Endothelial cell (in vitro differentiated cells): ENCODE data around the gene RIMS4. TPM values are rescaled to one million over a fixed set of nuclear protein-coding genes. Genes with fewer than 3 reads are reported as not detected.

Experiments used
- DNase-seq: peaks from one replicate; pipeline ENCODE4 v3.0.0; 2021; ENCODE audit warnings: low spot score
- H3K27ac Mint-ChIP-seq: one replicate; pipeline ENCODE4 v1.8.0; 2021; ENCODE audit warnings: mixed read lengths, inconsistent platforms; ENCODE audit not compliant: unreplicated experiment
- H3K27me3 Mint-ChIP-seq: one replicate; pipeline ENCODE4 v1.8.0; 2021; ENCODE audit warnings: mild to moderate bottlenecking, moderate library complexity, mixed read lengths, inconsistent platforms; ENCODE audit not compliant: unreplicated experiment
- H3K36me3 Mint-ChIP-seq: one replicate; pipeline ENCODE4 v1.8.0; 2021; ENCODE audit warnings: mild to moderate bottlenecking, low read depth, mixed read lengths, inconsistent platforms; ENCODE audit not compliant: unreplicated experiment
- H3K4me1 Mint-ChIP-seq: one replicate; pipeline ENCODE4 v1.8.0; 2021; ENCODE audit warnings: mild to moderate bottlenecking, mixed read lengths, inconsistent platforms; ENCODE audit not compliant: unreplicated experiment
- H3K4me3 Mint-ChIP-seq: one replicate; pipeline ENCODE4 v1.8.0; 2021; ENCODE audit warnings: mild to moderate bottlenecking, mixed read lengths, inconsistent platforms; ENCODE audit not compliant: unreplicated experiment
- H3K9me3 Mint-ChIP-seq: one replicate; pipeline ENCODE4 v1.8.0; 2021; ENCODE audit warnings: mixed read lengths, inconsistent platforms; ENCODE audit not compliant: unreplicated experiment
- CTCF ChIP-seq: fragments of 200-600 bp; sonication (generic); IDR thresholded peaks from one replicate; pipeline ENCODE4 v1.5.0; 2021; ENCODE audit warnings: antibody characterized with exemption; ENCODE audit not compliant: unreplicated experiment
- total RNA-seq: library from RNA; stranded (reverse); fragmentation: NEBNext Ultra II Directional; extraction: Animal tissue kit (Norgen Biotek cat#: 25700); gene quantifications from one replicate; pipeline ENCODE4 v1.2.1, GENCODE V29; 2021; ENCODE audit not compliant: unreplicated experiment

RIMS4 gene
- total RNA-seq, 1 donor from 2014 or later = 0.10 TPM

DNA sequence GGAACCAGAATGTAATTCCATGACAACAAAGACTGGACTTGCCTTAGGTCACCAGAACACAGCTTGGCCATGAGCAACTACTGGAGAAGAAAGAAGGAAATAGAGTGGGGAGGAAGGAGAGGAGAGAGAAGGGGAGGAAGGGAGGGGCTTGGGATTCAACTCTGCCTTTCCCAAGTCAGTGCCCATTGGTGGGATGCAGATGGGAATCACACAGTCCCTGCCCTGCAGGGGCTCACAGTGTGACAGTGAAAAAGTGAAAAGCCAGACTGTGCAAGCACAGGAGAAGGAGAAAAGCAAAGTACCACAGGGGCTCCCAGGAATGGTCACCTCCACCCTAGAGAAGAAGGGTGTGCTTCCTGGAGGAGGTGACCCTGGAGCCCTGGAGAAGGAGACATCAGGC lies 14.0 kb downstream of the RIMS4 start:
- no peaks in the 10 kb centered on the region for H3K9me3 Mint-ChIP-seq

GRCh38 chr20:44795836-44796235 lies 14.5 kb downstream of the RIMS4 start:
- no peak for DNase-seq
- H3K27ac Mint-ChIP-seq = no peak overlapping the region
- H3K36me3 Mint-ChIP-seq = no peaks in the 10 kb centered on the region

More for the DNA sequence above, 14.0 kb downstream of the RIMS4 start:
- Mint-ChIP-seq H3K36me3 (no peaks in the 10 kb centered on the region), H3K27ac (no peak overlapping the region), H3K27me3 (peaks cover 2% of the 10 kb centered on the region), H3K4me1 (no peaks in the 10 kb centered on the region), H3K4me3 (no peak overlapping the region)
- DNase-seq = no peak
- no peak for TF ChIP-seq CTCF

DNA sequence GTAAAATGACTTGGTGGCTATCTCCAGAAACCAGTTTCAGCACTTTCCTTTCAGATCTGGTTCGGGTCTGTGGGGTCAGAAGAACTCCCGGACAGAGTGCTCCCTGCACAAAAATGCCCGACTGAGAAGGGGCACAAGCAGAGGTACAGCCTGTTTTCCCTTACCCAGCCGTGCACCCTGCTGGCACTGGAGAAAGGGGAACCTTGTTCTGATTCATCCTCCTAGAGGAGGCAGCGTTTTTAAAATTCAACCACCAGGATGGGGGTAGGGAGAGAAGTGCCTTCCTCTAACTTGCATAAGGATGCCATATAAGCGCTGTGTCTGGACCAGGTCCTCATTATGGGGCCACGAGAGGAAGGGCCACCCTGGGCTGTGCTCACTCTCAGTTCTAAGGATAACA lies 17.6 kb downstream of the RIMS4 start:
- Mint-ChIP-seq H3K9me3 (no peaks in the 10 kb centered on the region), H3K36me3 (no peaks in the 10 kb centered on the region), H3K27me3 (no peaks in the 10 kb centered on the region), H3K27ac (no peak overlapping the region), H3K4me3 (no peak overlapping the region), H3K4me1 (no peaks in the 10 kb centered on the region)
- DNase-seq = no peak
- no peak for TF ChIP-seq CTCF

More at GRCh38 chr20:44795836-44796235, 14.5 kb downstream of the RIMS4 start:
- Mint-ChIP-seq H3K27me3 (peaks cover 2% of the 10 kb centered on the region), H3K9me3 (no peaks in the 10 kb centered on the region), H3K4me1 (no peaks in the 10 kb centered on the region), H3K4me3 (no peak overlapping the region)
- no peak for TF ChIP-seq CTCF

- peaks cover 3% of the 10 kb centered on the region for H3K27me3 Mint-ChIP-seq
- H3K4me1 Mint-ChIP-seq = peaks cover 4% of the 10 kb centered on the region
- H3K36me3 Mint-ChIP-seq = no peaks in the 10 kb centered on the region
- no peaks in the 10 kb centered on the region for H3K9me3 Mint-ChIP-seq
- TF ChIP-seq CTCF = no peak
- H3K27ac Mint-ChIP-seq = no peak overlapping the region
- no peak overlapping the region for H3K4me3 Mint-ChIP-seq
- DNase-seq = no peak
These were observed 19.5 kb downstream of the RIMS4 start for GRCh38 chr20:44790638-44791393.

DNA sequence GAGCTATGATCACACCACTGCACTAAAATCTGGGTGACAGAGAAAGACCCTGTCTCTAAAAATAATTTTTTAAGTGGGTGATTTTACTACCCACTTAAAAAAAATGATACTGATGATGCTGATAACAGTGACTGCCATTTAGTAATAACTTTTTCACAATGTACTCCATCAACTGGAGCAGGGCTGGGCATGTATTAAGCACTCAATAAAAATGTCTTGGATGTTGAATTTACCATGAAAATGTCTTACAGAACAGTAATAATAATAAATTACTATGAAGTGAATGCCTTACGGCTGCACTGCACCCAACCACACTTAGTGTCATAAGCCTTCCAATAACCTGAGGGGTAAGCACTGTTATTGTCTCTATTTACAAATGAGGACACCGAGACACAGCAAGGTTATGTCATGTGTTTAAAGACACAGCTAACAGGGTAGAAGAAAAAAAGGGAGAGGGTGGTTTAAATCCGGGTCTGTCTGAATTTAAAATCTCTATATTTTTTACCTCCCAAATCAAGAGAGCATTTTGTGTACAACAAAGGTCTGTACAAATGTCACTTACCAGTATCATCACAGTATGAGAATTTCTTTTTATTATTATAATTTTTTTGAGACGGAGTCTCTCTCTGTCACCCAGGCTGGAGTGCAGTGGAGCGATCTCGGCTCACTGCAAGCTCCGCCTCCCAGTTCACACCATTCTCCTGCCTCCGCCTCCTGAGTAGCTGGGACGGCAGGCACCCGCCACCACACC lies 21.5 kb downstream of the RIMS4 start:
- no peaks in the 10 kb centered on the region for H3K36me3 Mint-ChIP-seq
- peaks cover 5% of the 10 kb centered on the region for H3K4me1 Mint-ChIP-seq
- no peak overlapping the region for H3K4me3 Mint-ChIP-seq
- H3K9me3 Mint-ChIP-seq = no peaks in the 10 kb centered on the region
- TF ChIP-seq CTCF = no peak
- H3K27me3 Mint-ChIP-seq = peaks cover 3% of the 10 kb centered on the region
- no peak for DNase-seq
- H3K27ac Mint-ChIP-seq = no peak overlapping the region
